Hepatocyte (in vitro differentiated cells): ENCODE data around the gene ZNHIT2. TPM values are rescaled to one million over a fixed set of nuclear protein-coding genes. Genes with fewer than 3 reads are reported as not detected.

Experiments used
- DNase-seq: peaks from one replicate; pipeline ENCODE4 v3.0.0-alpha.2; 2016; ENCODE audit warnings: low spot score
- H2AFZ ChIP-seq: fragments of 200-600 bp; sonication (generic); 2 replicates; pipeline ENCODE4 v1.6.0; 2016; ENCODE audit warnings: antibody characterized with exemption, mild to moderate bottlenecking
- H3K27ac ChIP-seq: fragments of 200-600 bp; sonication (generic); 2 replicates; pipeline ENCODE4 v1.5.1; 2016; ENCODE audit warnings: mild to moderate bottlenecking
- H3K27me3 ChIP-seq: fragments of 200-600 bp; sonication (generic); 2 replicates; pipeline ENCODE4 v1.6.1; 2016
- H3K36me3 ChIP-seq: fragments of 200-600 bp; sonication (generic); replicated peaks from 2 replicates; pipeline ENCODE4 v1.5.1; 2016; ENCODE audit warnings: low read depth; ENCODE audit not compliant: insufficient read depth
- H3K4me1 ChIP-seq: fragments of 200-600 bp; sonication (generic); 2 replicates; pipeline ENCODE4 v1.5.1; 2016; ENCODE audit warnings: mild to moderate bottlenecking, moderate library complexity; ENCODE audit not compliant: insufficient read depth
- H3K4me2 ChIP-seq: fragments of 200-600 bp; sonication (generic); 2 replicates; pipeline ENCODE4 v1.6.0; 2016
- H3K4me3 ChIP-seq: fragments of 200-600 bp; sonication (generic); 2 replicates; pipeline ENCODE4 v1.5.1; 2016; ENCODE audit warnings: mild to moderate bottlenecking
- H3K79me2 ChIP-seq: fragments of 200-600 bp; sonication (generic); 2 replicates; pipeline ENCODE4 v1.6.0; 2017; ENCODE audit warnings: mild to moderate bottlenecking
- H3K9me2 ChIP-seq: fragments of 200-600 bp; sonication (generic); replicated peaks from 2 replicates; pipeline ENCODE4 v1.6.0; 2017; ENCODE audit warnings: mild to moderate bottlenecking; ENCODE audit not compliant: insufficient read depth
- H3K9me3 ChIP-seq: fragments of 200-600 bp; sonication (generic); 2 replicates; pipeline ENCODE4 v1.5.1; 2016; ENCODE audit warnings: low read depth, mild to moderate bottlenecking
- H4K20me1 ChIP-seq: fragments of 200-600 bp; sonication (generic); 2 replicates; pipeline ENCODE4 v1.6.0; 2016; ENCODE audit warnings: mild to moderate bottlenecking; ENCODE audit not compliant: insufficient read depth, poor library complexity, severe bottlenecking
- CTCF ChIP-seq: fragments of 200-600 bp; sonication (generic); IDR thresholded peaks from 2 replicates; pipeline ENCODE4 v1.5.1; 2016; ENCODE audit warnings: antibody characterized with exemption, mild to moderate bottlenecking; ENCODE audit not compliant: poor library complexity
- EZH2 ChIP-seq: fragments of 200-600 bp; sonication (generic); IDR thresholded peaks from 2 replicates; pipeline ENCODE4 v1.6.1; 2016; ENCODE audit warnings: antibody characterized with exemption, mild to moderate bottlenecking, borderline replicate concordance
- EZH2phosphoT487 ChIP-seq: fragments of 200-600 bp; sonication (generic); IDR thresholded peaks from one replicate; pipeline ENCODE4 v1.6.1; 2018; ENCODE audit warnings: antibody characterized with exemption, mild to moderate bottlenecking, low read depth, moderate library complexity; ENCODE audit not compliant: unreplicated experiment, severe bottlenecking
- WGBS: methylation state at CpG from one replicate; pipeline ENCODE4 v1.1.6; 2016; ENCODE audit warnings: low lambda C conversion rate; ENCODE audit errors: missing lambda C conversion rate; 5-methylcytosine and 5-hydroxymethylcytosine counted together
- polyA plus RNA-seq: library from polyadenylated mRNA; unstranded; fragments of >200 nt; fragmentation: Nextera tagmentation; extraction: Ambion mirVana; gene quantifications from 2 replicates; pipeline ENCODE4 v1.2.1, GENCODE V29; 2016
- total RNA-seq: library from RNA; depleted of rRNA; stranded (reverse); fragments of >200 nt; gene quantifications from 2 replicates; pipeline ENCODE4 v1.2.3, GENCODE V29; 2014

The ZNHIT2 gene
- total and polyA plus RNA-seq, 2 experiments from 2014 or later, result 13.5 to 23.7 TPM

GRCh38 chr11:65110354-65110861, 7.1 kb downstream of the ZNHIT2 start:
- Histone ChIP-seq H3K4me2 (peak overlapping the region; percentile 49), H3K9me2 (no peaks in the 10 kb centered on the region), H3K36me3 (no peaks in the 10 kb centered on the region), H3K9me3 (no peaks in the 10 kb centered on the region), H3K27ac (peak overlapping the region; percentile 45), H2AFZ (no peak overlapping the region), H3K4me1 (peaks cover 17% of the 10 kb centered on the region), H3K27me3 (no peaks in the 10 kb centered on the region), H3K79me2 (peaks cover 29% of the 10 kb centered on the region), H3K4me3 (no peak overlapping the region), H4K20me1 (no peaks in the 10 kb centered on the region)
- WGBS, result 15% methylated on average over 18 of the region's 18 CpGs
- TF ChIP-seq EZH2phosphoT487, result no peak
- TF ChIP-seq CTCF, result peak; percentile 92
- peak; percentile 92 for DNase-seq

- Histone ChIP-seq H3K9me2 (no peaks in the 10 kb centered on the region), H3K36me3 (no peaks in the 10 kb centered on the region), H2AFZ (no peak overlapping the region), H3K79me2 (peaks cover 26% of the 10 kb centered on the region), H4K20me1 (no peaks in the 10 kb centered on the region), H3K27me3 (no peaks in the 10 kb centered on the region), H3K27ac (no peak overlapping the region), H3K4me3 (no peak overlapping the region), H3K9me3 (no peaks in the 10 kb centered on the region), H3K4me1 (peaks cover 17% of the 10 kb centered on the region), H3K4me2 (no peak overlapping the region)
- TF ChIP-seq CTCF (no peak), EZH2phosphoT487 (no peak), EZH2 (no peak)
- WGBS, result 93% methylated on average over 36 of the region's 36 CpGs
- no peak for DNase-seq
These were observed 8.0 kb downstream of the ZNHIT2 start for GRCh38 chr11:65109231-65110198.

- H3K36me3 ChIP-seq, result no peaks in the 10 kb centered on the region
- WGBS, result 97% methylated on average over 31 of the region's 38 CpGs
These were observed 8.9 kb downstream of the ZNHIT2 start for GRCh38 chr11:65108469-65109123.

More at GRCh38 chr11:65108469-65109123, 8.9 kb downstream of the ZNHIT2 start:
- H3K9me3 ChIP-seq, result no peaks in the 10 kb centered on the region
- no peaks in the 10 kb centered on the region for H4K20me1 ChIP-seq
- peaks cover 23% of the 10 kb centered on the region for H3K79me2 ChIP-seq
- H3K27me3 ChIP-seq, result no peaks in the 10 kb centered on the region
- no peak for TF ChIP-seq CTCF
- no peak for TF ChIP-seq EZH2
- no peak for TF ChIP-seq EZH2phosphoT487
- no peak overlapping the region for H3K4me3 ChIP-seq
- no peak overlapping the region for H3K27ac ChIP-seq
- peaks cover 13% of the 10 kb centered on the region for H3K4me1 ChIP-seq
- H3K9me2 ChIP-seq, result no peaks in the 10 kb centered on the region
- no peak overlapping the region for H2AFZ ChIP-seq
- H3K4me2 ChIP-seq, result no peak overlapping the region
- DNase-seq, result no peak
